NOMO-1 treated with DMSO at 0.1 percent for 48 hours (cell line): ENCODE measurements around the gene TNFRSF9.
"Not testable (repeated sequence)": the region's sequence is repeated elsewhere in the genome, so short reads cannot be mapped to it uniquely, and the experiment has no call there.

ENCODE experiments used
- DNase-seq: peaks from one replicate; lab custom pipeline; 2025; ENCODE audit not compliant: unreplicated experiment; lab: John Stamatoyannopoulos, UW

Gene TNFRSF9

GRCh38 chr1:7961216-7962013, 20.8 kb upstream of the TNFRSF9 start, which contains the start of gene PARK7:
Gene PARK7 (plus strand): TSS chr1:7961711. CDS start chr1:7962786, 1,075 bp downstream.
- DNase-seq = peak; percentile 99

- DNase-seq = no peak
Observed at GRCh38 chr1:7960867-7961215, 20.2 kb upstream of the TNFRSF9 start.

- peak; percentile 37 for DNase-seq
Observed at GRCh38 chr1:7960165-7960564, 19.5 kb upstream of the TNFRSF9 start.

GRCh38 chr1:7956218-7957032, 15.8 kb upstream of the TNFRSF9 start:
- DNase-seq = no peak

- DNase-seq = peak; percentile 8
Observed at GRCh38 chr1:7954683-7955082, 14.0 kb upstream of the TNFRSF9 start.

GRCh38 chr1:7953850-7954609, 13.4 kb upstream of the TNFRSF9 start:
- DNase-seq = peak; percentile 92

GRCh38 chr1:7952791-7953190, 12.2 kb upstream of the TNFRSF9 start:
- DNase-seq = not testable (repeated sequence)

- DNase-seq = no peak
Observed at GRCh38 chr1:7948960-7949359, 8.3 kb upstream of the TNFRSF9 start.

GRCh38 chr1:7943251-7943650, 2.6 kb upstream of the TNFRSF9 start:
- peak; percentile 19 for DNase-seq

- peak; percentile 83 for DNase-seq
Observed at GRCh38 chr1:7942214-7942921, 1.7 kb upstream of the TNFRSF9 start.

GRCh38 chr1:7941437-7941793, 776 bp upstream of the TNFRSF9 start:
- no peak for DNase-seq

- DNase-seq = no peak
Observed at GRCh38 chr1:7940034-7940433, 605 bp downstream of the TNFRSF9 start.

- no peak for DNase-seq
Observed at GRCh38 chr1:7938070-7938469, 2.6 kb downstream of the TNFRSF9 start.

GRCh38 chr1:7932524-7933138, 8.0 kb downstream of the TNFRSF9 start:
- DNase-seq = no peak

GRCh38 chr1:7931446-7931812, 9.2 kb downstream of the TNFRSF9 start:
- no peak for DNase-seq

GRCh38 chr1:7930645-7931445, 9.8 kb downstream of the TNFRSF9 start:
- peak; percentile 22 for DNase-seq

- DNase-seq = no peak
Observed at GRCh38 chr1:7929637-7930036, 11.0 kb downstream of the TNFRSF9 start.

- DNase-seq = no peak
Observed at GRCh38 chr1:7928247-7928646, 12.4 kb downstream of the TNFRSF9 start.

GRCh38 chr1:7927061-7927460, 13.6 kb downstream of the TNFRSF9 start:
- DNase-seq = not testable (repeated sequence)

- no peak for DNase-seq
Observed at GRCh38 chr1:7922301-7922700, 18.3 kb downstream of the TNFRSF9 start.
